ENCODE data around the gene MOV10L1.

Gene MOV10L1

GRCh38 chr22:50177537-50178470 is 88.0 kb downstream of the MOV10L1 start:
- peak in 1 of 3 donors; percentile 5 for DNase-seq

- DNase-seq, result no peak
Measured at GRCh38 chr22:50178471-50178864, 88.7 kb downstream of the MOV10L1 start.

- DNase-seq, result no peak
Measured at GRCh38 chr22:50178871-50179869, 89.4 kb downstream of the MOV10L1 start.

GRCh38 chr22:50179937-50180726 is 90.3 kb downstream of the MOV10L1 start:
- DNase-seq, result no peak

GRCh38 chr22:50180727-50181521 is 91.1 kb downstream of the MOV10L1 start:
- DNase-seq, result no peak

- DNase-seq, result no peak
Measured at GRCh38 chr22:50182176-50183081, 92.6 kb downstream of the MOV10L1 start.

GRCh38 chr22:50183141-50183971 is 93.5 kb downstream of the MOV10L1 start:
- no peak for DNase-seq

GRCh38 chr22:50184004-50184901 is 94.4 kb downstream of the MOV10L1 start:
- peak; percentile 47 to 79 (median 64) for DNase-seq

GRCh38 chr22:50184902-50185374 is 95.1 kb downstream of the MOV10L1 start:
- no peak for DNase-seq

GRCh38 chr22:50185375-50186087 is 95.7 kb downstream of the MOV10L1 start, which contains the start of gene TRABD:
TSS of gene TRABD (plus strand) at chr22:50185913. CDS start at chr22:50193061, 7,148 bp downstream.
- peak; percentile 92 to 98 (median 96) for DNase-seq

GRCh38 chr22:50186181-50186714 is 96.4 kb downstream of the MOV10L1 start:
- DNase-seq, result no peak

GRCh38 chr22:50186761-50187523 is 97.1 kb downstream of the MOV10L1 start:
- DNase-seq, result peak in 1 of 3 donors; percentile 40

- no peak for DNase-seq
Measured at GRCh38 chr22:50188356-50188755, 98.5 kb downstream of the MOV10L1 start.

- DNase-seq, result no peak
Measured at GRCh38 chr22:50189184-50189848, 99.5 kb downstream of the MOV10L1 start.

- DNase-seq, result no peak
Measured at GRCh38 chr22:50189849-50190181, 100.0 kb downstream of the MOV10L1 start.
